ENCODE results near the gene CHRDL1.

The CHRDL1 gene

GRCh38 chrX:110733166-110733565, 62.5 kb downstream of the CHRDL1 start:
- in situ Hi-C loops (cut with HindIII; ENCODE audit: low sequenced_read_pairs) = no loop called here
- no peak for TF ChIP-seq CTCF (IDR thresholded peaks at IDR 0.05; ENCODE audit: low read depth, low read length)

GRCh38 chrX:110732266-110732665, 63.4 kb downstream of the CHRDL1 start:
- DNase-seq (ENCODE audit: low read depth, low spot score) = no peak
- in situ Hi-C loops (cut with HindIII; ENCODE audit: low sequenced_read_pairs) = no loop called here
- H3K4me3 ChIP-seq (ENCODE audit: low read depth, low read length) = no peak overlapping the region
- TF ChIP-seq CTCF (IDR thresholded peaks at IDR 0.05; ENCODE audit: low read depth, low read length) = no peak

More at GRCh38 chrX:110733166-110733565, 62.5 kb downstream of the CHRDL1 start:
- DNase-seq (ENCODE audit: low read depth, low spot score) = no peak
- no peak overlapping the region for H3K4me3 ChIP-seq (ENCODE audit: low read depth, low read length)

GRCh38 chrX:110723844-110724243, 71.8 kb downstream of the CHRDL1 start:
- no peak for TF ChIP-seq CTCF (IDR thresholded peaks at IDR 0.05; ENCODE audit: low read depth, low read length)
- in situ Hi-C loops (cut with HindIII; ENCODE audit: low sequenced_read_pairs) = no loop called here
- no peak for DNase-seq (ENCODE audit: low read depth, low spot score)
- H3K4me3 ChIP-seq (ENCODE audit: low read depth, low read length) = no peak overlapping the region

- in situ Hi-C loops (cut with HindIII; ENCODE audit: low sequenced_read_pairs) = no loop called here
- TF ChIP-seq CTCF (IDR thresholded peaks at IDR 0.05; ENCODE audit: low read depth, low read length) = no peak
- H3K4me3 ChIP-seq (ENCODE audit: low read depth, low read length) = no peak overlapping the region
- no peak for DNase-seq (ENCODE audit: low read depth, low spot score)
Measured at GRCh38 chrX:110722135-110722534, 73.5 kb downstream of the CHRDL1 start.

- no peak for TF ChIP-seq CTCF (IDR thresholded peaks at IDR 0.05; ENCODE audit: low read depth, low read length)
- DNase-seq (ENCODE audit: low read depth, low spot score) = no peak
- in situ Hi-C loops (cut with HindIII; ENCODE audit: low sequenced_read_pairs) = no loop called here
- no peak overlapping the region for H3K4me3 ChIP-seq (ENCODE audit: low read depth, low read length)
Measured at GRCh38 chrX:110713666-110714065, 82.0 kb downstream of the CHRDL1 start.

GRCh38 chrX:110706446-110706845, 89.2 kb downstream of the CHRDL1 start:
- in situ Hi-C loops (cut with HindIII; ENCODE audit: low sequenced_read_pairs) = no loop called here
- DNase-seq (ENCODE audit: low read depth, low spot score) = no peak
- H3K4me3 ChIP-seq (ENCODE audit: low read depth, low read length) = no peak overlapping the region
- no peak for TF ChIP-seq CTCF (IDR thresholded peaks at IDR 0.05; ENCODE audit: low read depth, low read length)

GRCh38 chrX:110703641-110704040, 92.0 kb downstream of the CHRDL1 start:
- H3K4me3 ChIP-seq (ENCODE audit: low read depth, low read length) = no peak overlapping the region
- no peak for DNase-seq (ENCODE audit: low read depth, low spot score)
- no peak for TF ChIP-seq CTCF (IDR thresholded peaks at IDR 0.05; ENCODE audit: low read depth, low read length)
- in situ Hi-C loops (cut with HindIII; ENCODE audit: low sequenced_read_pairs) = no loop called here

Data from astrocyte of the spinal cord (primary cell).